ENCODE results near the gene CNTLN. TPM values are rescaled to one million over a fixed set of nuclear protein-coding genes. Genes with fewer than 3 reads are reported as not detected.

The CNTLN gene
- total RNA-seq, 4 donors from 2014 or later, result 12.6 to 26.2 (median 18.0) TPM

- no peak for TF ChIP-seq CTCF (IDR thresholded peaks at IDR 0.05; ENCODE audit: low read depth)
Measured at GRCh38 chr9:17487467-17487866, 352.6 kb downstream of the CNTLN start.

- TF ChIP-seq CTCF (IDR thresholded peaks at IDR 0.05; ENCODE audit: low read depth), result no peak
Measured at GRCh38 chr9:17488662-17489061, 353.8 kb downstream of the CNTLN start.

DNA sequence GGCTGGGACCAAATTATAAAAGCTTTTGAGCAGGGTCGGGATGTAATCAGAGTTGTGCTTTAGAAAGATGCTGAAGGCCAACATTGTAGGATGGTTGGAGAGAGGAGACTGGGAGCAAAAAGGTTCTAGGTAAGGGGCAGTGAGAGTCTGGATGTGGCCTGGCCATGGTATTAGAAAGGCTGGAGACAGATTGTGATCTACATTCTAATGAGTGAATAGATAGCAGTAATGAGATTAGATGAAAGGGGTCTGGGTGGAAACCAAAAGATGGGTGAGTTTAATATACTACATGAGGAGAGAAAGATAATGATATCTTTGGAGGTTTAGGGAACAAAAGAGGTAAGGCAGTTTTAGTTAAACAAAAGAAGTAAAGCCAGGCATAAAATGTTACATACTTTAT is 355.3 kb downstream of the CNTLN start:
- no peak for TF ChIP-seq CTCF (IDR thresholded peaks at IDR 0.05; ENCODE audit: low read depth)

DNA sequence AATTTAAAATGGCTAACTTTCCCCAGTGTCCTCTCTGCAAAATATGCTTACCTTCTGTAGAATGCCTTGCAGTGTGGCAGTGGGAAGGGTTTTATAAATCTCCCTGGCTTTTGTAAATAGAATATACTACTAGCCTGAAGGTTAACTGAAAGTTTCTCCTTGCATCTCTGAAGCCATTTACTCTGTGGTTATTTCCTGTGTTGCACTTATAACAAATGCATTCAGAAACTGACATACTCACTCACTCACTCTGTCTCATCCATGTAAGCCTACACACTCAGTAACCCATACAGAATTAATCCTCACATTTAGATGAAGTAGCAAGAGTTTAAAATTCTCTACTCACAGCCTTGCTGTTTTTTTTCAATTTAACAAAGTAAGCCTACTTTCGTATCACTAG is 356.9 kb downstream of the CNTLN start:
- TF ChIP-seq CTCF (IDR thresholded peaks at IDR 0.05; ENCODE audit: low read depth), result no peak

DNA sequence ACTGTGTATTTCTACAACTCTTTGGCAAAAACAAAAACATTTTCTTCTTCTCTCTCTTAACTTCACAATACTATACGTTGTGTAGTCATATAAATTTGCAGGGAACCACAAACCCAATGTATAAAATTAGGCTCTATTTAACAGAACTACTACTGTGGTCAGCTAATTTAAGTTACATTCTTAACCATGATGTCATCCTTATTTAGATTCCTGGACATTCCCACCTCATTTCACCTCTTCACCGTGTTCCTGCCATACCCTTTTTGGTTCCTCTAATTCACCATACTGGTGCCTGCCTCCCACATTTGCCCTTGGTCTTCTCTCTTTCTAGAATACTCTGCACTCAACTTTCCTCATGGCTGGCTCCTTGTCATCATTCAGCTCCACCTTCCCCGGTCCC is 368.4 kb downstream of the CNTLN start:
- TF ChIP-seq CTCF (IDR thresholded peaks at IDR 0.05; ENCODE audit: low read depth), result no peak

DNA sequence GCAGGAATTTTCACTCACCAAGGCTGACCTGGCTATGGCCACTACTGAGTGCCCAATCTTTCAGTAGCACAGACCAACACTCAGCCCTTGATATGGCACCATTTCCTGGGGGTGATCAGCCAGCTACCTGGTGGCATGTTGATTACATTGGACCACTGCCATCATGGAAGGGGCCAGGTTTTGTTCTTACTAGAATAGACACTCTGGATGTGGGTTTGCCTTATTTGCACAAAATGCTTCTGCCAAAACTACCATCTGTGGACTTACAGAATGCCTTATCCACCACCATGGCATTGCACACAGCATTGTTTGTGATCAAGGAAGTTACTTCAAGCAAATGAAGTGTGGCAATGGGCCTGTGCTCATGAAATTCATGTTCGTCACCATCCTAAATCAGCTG is 374.3 kb downstream of the CNTLN start:
- TF ChIP-seq CTCF (IDR thresholded peaks at IDR 0.05; ENCODE audit: low read depth), result no peak

GRCh38 chr9:17509701-17510100 is 374.9 kb downstream of the CNTLN start:
- no peak for TF ChIP-seq CTCF (IDR thresholded peaks at IDR 0.05; ENCODE audit: low read depth)
